T-cell (primary cell): ENCODE results near the gene SLC25A22. TPM values are rescaled to one million over a fixed set of nuclear protein-coding genes. Genes with fewer than 3 reads are reported as not detected.
A peak's percentile ranks its signal among the peaks of the same experiment; 100 is the strongest.

ENCODE experiments used
- ATAC-seq, 4 experiments: fragments of 200-7000 bp in 3 of 4; fragments of 150-1000 bp in 1 of 4; cut with Tn5 transposase; replicated peaks in 1 of 4; 1 replicate in 3 of 4; 2 replicates in 1 of 4; pipeline ENCODE4 v1.10.0; 2021; ENCODE audit warnings: moderate library complexity in 3 of 4, mild to moderate bottlenecking in 2 of 4, moderate number of reproducible peaks in 1 of 4
- CTCF ChIA-PET, 2 donors: fragments of 300-600 bp; sonication (Branson Sonifier 250); formaldehyde crosslinking; loops; one replicate each; lab custom pipeline; 2022; ENCODE audit warnings: antibody characterized with exemption in 2 of 2; lab: Charles Lee
- POLR2A ChIA-PET, 2 donors: fragments of 300-600 bp; sonication (Branson Sonifier 250); formaldehyde crosslinking; loops; one replicate each; lab custom pipeline; 2022; ENCODE audit warnings: antibody characterized with exemption in 2 of 2; lab: Charles Lee
- DNase-seq, 35 experiments: peaks; one replicate each; pipeline versions ENCODE4 v3.0.0 to v3.0.0-alpha.2; 2013 to 2023
- H3K27ac ChIP-seq: one replicate; pipeline ENCODE4 v1.5.1; 2013; ENCODE audit warnings: low read length
- H3K27me3 ChIP-seq, 2 experiments: replicated peaks in 1 of 2; 1 replicate in 1 of 2; 2 replicates in 1 of 2; pipeline versions ENCODE4 v1.6.1 to v1.7.0; 2013; ENCODE audit warnings: low read length in 1 of 2, mixed read lengths in 1 of 2; ENCODE audit not compliant: control insufficient read depth in 2 of 2, insufficient read depth in 2 of 2; ENCODE audit errors: extremely low read depth in 1 of 2
- H3K36me3 ChIP-seq, 2 donors: 1 replicate in 1 of 2; 2 replicates in 1 of 2; pipeline versions ENCODE4 v1.6.1 to v1.7.0; 2013; ENCODE audit warnings: low read length in 1 of 2; ENCODE audit not compliant: control insufficient read depth in 2 of 2, insufficient read depth in 1 of 2; ENCODE audit errors: extremely low read depth in 1 of 2
- H3K4me1 ChIP-seq, 2 experiments: 1 replicate in 1 of 2; 2 replicates in 1 of 2; pipeline versions ENCODE4 v1.6.1 to v1.7.0; 2013; ENCODE audit warnings: low read length in 2 of 2, mixed read lengths in 1 of 2; ENCODE audit not compliant: insufficient read depth in 2 of 2, control insufficient read depth in 1 of 2; ENCODE audit errors: extremely low read depth in 1 of 2
- H3K4me3 ChIP-seq, 2 donors: 1 replicate in 1 of 2; 2 replicates in 1 of 2; pipeline versions ENCODE4 v1.5.1 to v1.7.0; 2013; ENCODE audit warnings: mild to moderate bottlenecking in 2 of 2, low read length in 1 of 2, moderate library complexity in 1 of 2; ENCODE audit not compliant: control insufficient read depth in 1 of 2; ENCODE audit errors: extremely low read depth in 1 of 2
- H3K9me3 ChIP-seq: 2 replicates; pipeline ENCODE4 v1.7.0; 2013
- H3K27ac Mint-ChIP-seq, 2 donors: one replicate each; pipeline ENCODE4 v1.8.0; 2020 to 2021; ENCODE audit warnings: mild to moderate bottlenecking in 2 of 2, mixed read lengths in 2 of 2
- H3K27me3 Mint-ChIP-seq, 2 donors: one replicate each; pipeline ENCODE4 v1.8.0; 2021 to 2022; ENCODE audit warnings: mixed read lengths in 2 of 2
- H3K36me3 Mint-ChIP-seq: one replicate; pipeline ENCODE4 v1.8.0; 2021; ENCODE audit warnings: mixed read lengths
- H3K4me1 Mint-ChIP-seq, 3 donors: one replicate each; pipeline ENCODE4 v1.8.0; 2020 to 2022; ENCODE audit warnings: mixed read lengths in 3 of 3, mild to moderate bottlenecking in 1 of 3
- H3K4me3 Mint-ChIP-seq, 3 donors: one replicate each; pipeline ENCODE4 v1.8.0; 2020 to 2022; ENCODE audit warnings: mild to moderate bottlenecking in 3 of 3, mixed read lengths in 3 of 3, moderate library complexity in 3 of 3
- H3K9me3 Mint-ChIP-seq, 3 donors: one replicate each; pipeline ENCODE4 v1.8.0; 2020 to 2022; ENCODE audit warnings: mixed read lengths in 3 of 3
- WGBS: methylation state at CpG from one replicate; pipeline ENCODE4 v1.1.5; 2013; ENCODE audit warnings: missing lambda C conversion rate; ENCODE audit not compliant: insufficient coverage; 5-methylcytosine and 5-hydroxymethylcytosine counted together
- total RNA-seq, 35 experiments: library from RNA in 6 of 35; stranded (reverse) in 6 of 35; fragments of 120-200 nt in 1 of 35; gene quantifications; one replicate each; pipeline versions ENCODE4 v1.2.1 to v1.2.4 and lab custom pipeline; 2013 to 2026

SLC25A22 gene
- total RNA-seq, 5 donors from 2014 or later (not counting 1 experiment from before 2014, with no cell fraction given), result 22.4 to 37.4 (median 35.1) TPM

DNA sequence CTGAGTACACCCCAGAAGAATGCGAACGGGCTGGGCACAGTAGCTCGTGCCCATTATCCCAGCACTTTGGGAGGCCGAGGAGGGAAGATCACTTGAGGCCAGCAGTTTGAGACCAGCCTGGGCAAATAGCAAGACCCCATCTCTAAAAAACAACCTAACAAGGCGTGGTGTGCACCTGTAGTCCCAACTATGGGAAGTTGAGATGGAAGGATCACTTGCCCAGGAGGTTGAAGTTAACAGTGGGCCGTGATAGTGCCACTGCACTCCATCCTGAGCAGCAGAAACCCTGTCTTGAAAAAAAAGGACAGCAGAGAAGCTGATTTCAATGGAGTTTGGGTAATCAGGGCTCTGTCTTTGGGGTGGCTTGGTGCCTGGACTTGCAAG lies 15.0 kb upstream of the SLC25A22 start:
- POLR2A ChIA-PET, result interaction anchor here in 1 of 2 donors (0.6 kb wide), 1 partner anchor 29 kb away, joined by 3 read pairs; no protein-coding TSS in a partner anchor

GRCh38 chr11:812390-812789 lies 14.3 kb upstream of the SLC25A22 start:
- CTCF ChIA-PET, result no interaction called here
- ATAC-seq, result no peak
- Mint-ChIP-seq H3K27me3 (no peaks in the 10 kb centered on the region), H3K9me3 (no peaks in the 10 kb centered on the region), H3K36me3 (peaks cover 20% of the 10 kb centered on the region), H3K27ac (peak overlapping the region in 1 of 2 donors; percentile 16), H3K4me3 (peak overlapping the region in 2 of 3 donors; percentile 21 to 31), H3K4me1 (peaks cover 33 to 40% (median 38%) of the 10 kb centered on the region in 3 donors)
- Histone ChIP-seq H3K4me3 (no peak overlapping the region), H3K27ac (no peak overlapping the region), H3K4me1 (peaks cover 13 to 35% of the 10 kb centered on the region in 2 experiments), H3K36me3 (peaks cover 21 to 27% of the 10 kb centered on the region in 2 donors), H3K27me3 (no peaks in the 10 kb centered on the region), H3K9me3 (no peaks in the 10 kb centered on the region)
- WGBS, result 95% methylated on average over 2 of the region's 3 CpGs
- DNase-seq, result no peak
- POLR2A ChIA-PET, result no interaction called here

More for the DNA sequence above, 15.0 kb upstream of the SLC25A22 start:
- Histone ChIP-seq H3K36me3 (peaks cover 21 to 27% of the 10 kb centered on the region in 2 donors), H3K9me3 (no peaks in the 10 kb centered on the region), H3K27me3 (no peaks in the 10 kb centered on the region), H3K4me1 (peaks cover 13 to 34% of the 10 kb centered on the region in 2 experiments), H3K4me3 (no peak overlapping the region), H3K27ac (no peak overlapping the region)
- DNase-seq (no peak), ATAC-seq (no peak)
- H3K9me3 Mint-ChIP-seq, result no peaks in the 10 kb centered on the region
- H3K4me1 Mint-ChIP-seq, result peaks cover 30 to 35% (median 34%) of the 10 kb centered on the region in 3 donors
- CTCF ChIA-PET, result no interaction called here
- H3K36me3 Mint-ChIP-seq, result peaks cover 20% of the 10 kb centered on the region
- no peak overlapping the region for H3K27ac Mint-ChIP-seq
- 94% methylated on average over 3 of the region's 6 CpGs for WGBS
- no peak overlapping the region for H3K4me3 Mint-ChIP-seq
- H3K27me3 Mint-ChIP-seq, result no peaks in the 10 kb centered on the region

DNA sequence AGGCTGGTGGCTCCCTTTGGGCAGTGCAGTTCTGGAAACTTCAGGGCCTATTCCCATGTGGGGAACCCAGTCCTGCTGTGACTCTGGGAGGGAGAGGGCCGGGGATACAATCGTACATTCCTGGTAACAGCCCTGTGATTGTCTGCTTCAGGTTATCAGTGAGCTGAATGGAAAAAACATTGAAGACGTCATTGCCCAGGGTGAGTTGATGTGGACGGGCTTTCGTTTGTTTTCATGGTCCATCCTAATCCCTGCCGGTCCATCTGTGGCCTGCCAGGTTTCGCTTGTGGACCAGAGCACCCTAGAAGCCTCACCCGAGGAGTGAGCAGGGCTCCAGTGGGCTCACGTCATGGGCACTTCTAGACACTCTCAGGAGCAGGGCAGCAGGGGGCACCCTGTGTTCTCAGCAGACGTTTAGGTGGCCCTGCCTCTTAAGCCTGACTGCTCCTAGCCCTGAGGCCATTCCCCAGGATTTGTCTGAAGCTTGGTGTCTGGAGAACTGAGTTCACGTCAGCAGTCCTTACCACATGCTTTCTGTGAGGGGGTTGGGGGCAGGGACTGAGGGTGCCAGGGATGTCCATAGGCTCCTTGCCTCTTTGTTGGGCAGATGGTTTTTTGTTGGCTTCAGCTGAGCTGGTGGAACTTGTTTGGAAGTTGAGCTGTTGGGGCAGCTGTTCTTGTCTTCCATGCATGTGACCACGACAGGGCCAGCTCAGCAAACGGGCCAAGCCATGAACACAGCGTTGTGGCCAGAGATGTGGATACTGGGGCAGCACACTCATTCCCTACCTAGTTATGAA lies 13.6 kb upstream of the SLC25A22 start:
- no peaks in the 10 kb centered on the region for H3K27me3 ChIP-seq
- Mint-ChIP-seq H3K27ac (peak overlapping the region; percentile 73 to 84), H3K4me1 (peaks cover 33 to 40% (median 38%) of the 10 kb centered on the region in 3 donors), H3K36me3 (peaks cover 20% of the 10 kb centered on the region), H3K27me3 (no peaks in the 10 kb centered on the region), H3K9me3 (no peaks in the 10 kb centered on the region), H3K4me3 (peak overlapping the region; percentile 89 to 91 (median 89))
- DNase-seq, result no peak
- ChIA-PET POLR2A (no interaction called here), CTCF (no interaction called here)
- H3K4me1 ChIP-seq, result peaks cover 13 to 35% of the 10 kb centered on the region in 2 experiments
- H3K27ac ChIP-seq, result peak overlapping the region; percentile 61
- H3K4me3 ChIP-seq, result peak overlapping the region in 1 of 2 donors; percentile 41
- no peaks in the 10 kb centered on the region for H3K9me3 ChIP-seq
- ATAC-seq, result no peak
- 59% methylated on average over 10 of the region's 14 CpGs for WGBS
- peaks cover 21 to 27% of the 10 kb centered on the region in 2 donors for H3K36me3 ChIP-seq

DNA sequence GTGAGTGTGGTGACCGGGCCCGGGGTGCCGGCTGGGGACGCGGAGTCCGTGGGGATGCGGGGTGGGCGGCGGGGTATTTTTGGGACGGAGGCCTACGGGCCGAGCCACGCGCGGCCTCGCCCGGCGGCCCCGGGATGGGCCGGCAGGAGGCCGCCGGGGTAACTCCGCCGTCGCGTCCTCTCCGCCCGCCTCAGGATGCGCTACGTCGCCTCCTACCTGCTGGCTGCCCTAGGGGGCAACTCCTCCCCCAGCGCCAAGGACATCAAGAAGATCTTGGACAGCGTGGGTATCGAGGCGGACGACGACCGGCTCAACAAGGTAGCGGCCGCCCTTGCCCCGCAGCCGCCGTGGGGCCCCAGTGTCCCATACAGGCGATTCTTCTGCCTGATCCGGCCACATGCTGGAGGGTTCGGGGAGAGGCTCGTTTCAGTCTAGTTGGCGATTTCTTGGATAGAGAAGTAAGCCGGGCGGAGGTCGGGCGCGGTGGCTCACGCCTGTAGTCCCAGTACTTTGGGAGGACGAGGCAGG lies 12.0 kb upstream of the SLC25A22 start:
- no peaks in the 10 kb centered on the region for H3K27me3 Mint-ChIP-seq

GRCh38 chr11:809287-810039 lies 11.4 kb upstream of the SLC25A22 start, which contains the start of gene RPLP2:
Gene RPLP2, plus strand, starts transcription at chr11:809967. Its CDS starts 268 bp downstream, at chr11:810235.
- Mint-ChIP-seq H3K36me3 (peaks cover 20% of the 10 kb centered on the region), H3K27me3 (no peaks in the 10 kb centered on the region), H3K4me1 (peaks cover 36 to 40% (median 39%) of the 10 kb centered on the region in 3 donors), H3K4me3 (peak within 1 kb of the TSS; percentile 89 to 91 (median 89)), H3K9me3 (no peaks in the 10 kb centered on the region), H3K27ac (peak within 1 kb of the TSS; percentile 94 to 99)
- under 1% methylated on average over 75 of the region's 81 CpGs for WGBS
- Histone ChIP-seq H3K27me3 (no peaks in the 10 kb centered on the region), H3K36me3 (peaks cover 21 to 27% of the 10 kb centered on the region in 2 donors), H3K9me3 (no peaks in the 10 kb centered on the region), H3K4me3 (peak within 1 kb of the TSS; percentile 85 to 97), H3K27ac (peak within 1 kb of the TSS; percentile 97), H3K4me1 (peaks cover 15 to 46% of the 10 kb centered on the region in 2 experiments)
- DNase-seq, result peak; percentile 93 to 99 (median 97)
- peak; percentile 84 to 87 (median 85) for ATAC-seq
- CTCF ChIA-PET, result interaction anchor here (0.5 to 1.8 kb wide), 2 partner anchors 10 to 28 kb away, joined by 4 to 6 read pairs; no protein-coding TSS in a partner anchor
- POLR2A ChIA-PET, result interaction anchor here (0.6 to 0.7 kb wide), 4 partner anchors 10 to 561 kb away, joined by 3 to 8 read pairs (median 3); partner anchors contain the start of gene CEND1 (in 1 of the 2)

More for the DNA sequence above, 12.0 kb upstream of the SLC25A22 start:
- WGBS, result under 1% methylated on average over 53 of the region's 55 CpGs
- ATAC-seq (peak; percentile 10 to 17 (median 16)), DNase-seq (no peak)
- Histone ChIP-seq H3K27me3 (no peaks in the 10 kb centered on the region), H3K4me3 (peak overlapping the region; percentile 70 to 97), H3K27ac (peak overlapping the region; percentile 61), H3K4me1 (peaks cover 13 to 41% of the 10 kb centered on the region in 2 experiments), H3K36me3 (peaks cover 21 to 27% of the 10 kb centered on the region in 2 donors), H3K9me3 (no peaks in the 10 kb centered on the region)
- CTCF ChIA-PET, result interaction anchor here (0.6 to 1.8 kb wide), 2 partner anchors 10 to 232 kb away, joined by 3 to 6 read pairs; no protein-coding TSS in a partner anchor
- peak overlapping the region; percentile 94 to 99 for H3K27ac Mint-ChIP-seq
- H3K4me1 Mint-ChIP-seq, result peaks cover 34 to 40% (median 38%) of the 10 kb centered on the region in 3 donors
- peaks cover 20% of the 10 kb centered on the region for H3K36me3 Mint-ChIP-seq
- no peaks in the 10 kb centered on the region for H3K9me3 Mint-ChIP-seq
- POLR2A ChIA-PET, result interaction anchor here (0.6 to 0.8 kb wide), 6 partner anchors 10 to 582 kb away, joined by 3 to 11 read pairs (median 3); partner anchors contain the start of gene CEND1 (in 1 of the 2)
- H3K4me3 Mint-ChIP-seq, result peak overlapping the region; percentile 89 to 91 (median 89)
